ENCODE measurements around the gene MISP. TPM values are rescaled to one million over a fixed set of nuclear protein-coding genes. Genes with fewer than 3 reads are reported as not detected.
"Not testable (repeated sequence)": the region's sequence is repeated elsewhere in the genome, so short reads cannot be mapped to it uniquely, and the experiment has no call there.

The MISP gene
- total RNA-seq, 2 donors from 2014 or later, result 7.3 to 9.3 TPM

DNA sequence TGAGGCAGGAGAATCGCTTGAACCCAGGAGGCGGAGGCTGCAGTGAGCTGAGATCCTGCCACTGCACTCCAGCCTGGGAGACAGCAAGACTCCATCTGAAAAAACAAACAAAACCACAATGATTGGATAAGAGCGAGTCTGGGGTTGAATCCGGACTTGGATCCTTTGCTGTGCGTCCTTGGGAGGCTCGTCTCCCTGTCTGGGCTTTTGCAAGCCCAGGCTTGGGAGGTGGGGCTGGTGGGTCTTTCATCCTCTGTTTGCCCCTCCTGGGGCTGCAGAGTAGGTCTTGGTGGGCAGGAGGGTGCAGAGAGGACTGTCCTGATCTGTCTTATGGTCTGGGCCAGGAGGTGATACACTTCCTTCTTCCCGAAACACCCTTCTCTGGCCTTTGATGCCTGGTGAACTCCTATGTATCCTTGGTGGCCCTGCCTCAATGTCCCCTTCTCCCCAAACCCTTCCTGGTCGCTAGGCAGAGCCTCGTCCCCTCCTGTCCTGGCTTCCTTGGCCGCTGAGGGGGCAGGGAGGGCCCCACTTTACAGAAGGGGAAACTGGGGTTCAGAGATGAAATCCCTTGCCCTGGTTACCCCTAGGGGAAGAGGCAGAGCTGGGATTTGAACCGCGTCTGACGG, 25.3 kb upstream of the MISP start:
- TF ChIP-seq CTCF (IDR thresholded peaks at IDR 0.05) (no peak), POLR2AphosphoS5 (IDR thresholded peaks at IDR 0.05) (no peak), POLR2A (IDR thresholded peaks at IDR 0.05) (no peak)
- intact Hi-C loops (cut with DNase I), result no loop called here
- Histone ChIP-seq H3K27me3 (replicated peaks; ENCODE audit: insufficient read depth) (no peaks in the 10 kb centered on the region), H3K9me3 (no peaks in the 10 kb centered on the region), H3K36me3 (no peaks in the 10 kb centered on the region), H3K4me1 (replicated peaks) (no peaks in the 10 kb centered on the region), H3K27ac (no peak overlapping the region), H3K4me3 (no peak overlapping the region)
- WGBS, result 88% methylated on average over 13 of the region's 13 CpGs
- DNase-seq (ENCODE audit: low spot score), result no peak

- Histone ChIP-seq H3K36me3 (no peaks in the 10 kb centered on the region), H3K27ac (peak overlapping the region in 1 of 2 donors; percentile 38), H3K27me3 (replicated peaks; ENCODE audit: insufficient read depth) (no peaks in the 10 kb centered on the region), H3K9me3 (no peaks in the 10 kb centered on the region), H3K4me3 (no peak overlapping the region), H3K4me1 (replicated peaks) (no peaks in the 10 kb centered on the region)
- 84% methylated on average over 43 of the region's 43 CpGs for WGBS
- TF ChIP-seq CTCF (IDR thresholded peaks at IDR 0.05), result no peak
- no peak for TF ChIP-seq POLR2AphosphoS5 (IDR thresholded peaks at IDR 0.05)
- no peak for TF ChIP-seq POLR2A (IDR thresholded peaks at IDR 0.05)
- no peak for DNase-seq (ENCODE audit: low spot score)
- intact Hi-C loops (cut with DNase I), result no loop called here
These were observed 23.6 kb upstream of the MISP start for GRCh38 chr19:726993-727956.

GRCh38 chr19:728011-728410, 22.9 kb upstream of the MISP start:
- Histone ChIP-seq H3K4me1 (replicated peaks) (no peaks in the 10 kb centered on the region), H3K36me3 (no peaks in the 10 kb centered on the region), H3K4me3 (no peak overlapping the region), H3K9me3 (no peaks in the 10 kb centered on the region), H3K27me3 (replicated peaks; ENCODE audit: insufficient read depth) (no peaks in the 10 kb centered on the region), H3K27ac (peak overlapping the region in 1 of 2 donors; percentile 38)
- TF ChIP-seq POLR2A (IDR thresholded peaks at IDR 0.05), result no peak
- no peak for TF ChIP-seq CTCF (IDR thresholded peaks at IDR 0.05)
- TF ChIP-seq POLR2AphosphoS5 (IDR thresholded peaks at IDR 0.05), result peak; percentile 5
- intact Hi-C loops (cut with DNase I), result no loop called here
- DNase-seq (ENCODE audit: low spot score), result no peak
- 70% methylated on average over 26 of the region's 26 CpGs for WGBS

DNA sequence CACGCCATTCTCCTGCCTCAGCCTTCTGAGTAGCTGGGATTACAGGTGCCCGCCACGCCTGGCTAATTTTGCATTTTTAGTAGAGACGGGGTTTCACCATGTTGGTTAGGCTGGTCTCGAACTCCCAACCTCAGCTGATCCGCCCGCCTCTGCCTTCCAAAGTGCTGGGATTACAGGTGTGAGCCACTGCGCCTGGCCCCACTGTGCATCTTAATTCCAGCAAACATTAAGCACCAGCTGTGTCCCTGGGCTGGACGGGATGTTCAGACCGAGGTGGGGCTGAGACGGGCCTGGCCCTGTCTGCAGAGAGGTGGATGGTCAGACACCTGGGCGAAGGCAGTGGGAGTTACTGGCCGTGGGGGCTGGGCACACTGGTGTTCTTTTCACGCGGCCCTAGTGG, 21.3 kb upstream of the MISP start:
- WGBS, result 90% methylated on average over 15 of the region's 15 CpGs
- H3K4me3 ChIP-seq; H3K36me3 ChIP-seq; H3K4me1 ChIP-seq (replicated peaks); intact Hi-C loops (cut with DNase I); H3K27ac ChIP-seq; H3K9me3 ChIP-seq; DNase-seq (ENCODE audit: low spot score); H3K27me3 ChIP-seq (replicated peaks; ENCODE audit: insufficient read depth): not testable (repeated sequence)

DNA sequence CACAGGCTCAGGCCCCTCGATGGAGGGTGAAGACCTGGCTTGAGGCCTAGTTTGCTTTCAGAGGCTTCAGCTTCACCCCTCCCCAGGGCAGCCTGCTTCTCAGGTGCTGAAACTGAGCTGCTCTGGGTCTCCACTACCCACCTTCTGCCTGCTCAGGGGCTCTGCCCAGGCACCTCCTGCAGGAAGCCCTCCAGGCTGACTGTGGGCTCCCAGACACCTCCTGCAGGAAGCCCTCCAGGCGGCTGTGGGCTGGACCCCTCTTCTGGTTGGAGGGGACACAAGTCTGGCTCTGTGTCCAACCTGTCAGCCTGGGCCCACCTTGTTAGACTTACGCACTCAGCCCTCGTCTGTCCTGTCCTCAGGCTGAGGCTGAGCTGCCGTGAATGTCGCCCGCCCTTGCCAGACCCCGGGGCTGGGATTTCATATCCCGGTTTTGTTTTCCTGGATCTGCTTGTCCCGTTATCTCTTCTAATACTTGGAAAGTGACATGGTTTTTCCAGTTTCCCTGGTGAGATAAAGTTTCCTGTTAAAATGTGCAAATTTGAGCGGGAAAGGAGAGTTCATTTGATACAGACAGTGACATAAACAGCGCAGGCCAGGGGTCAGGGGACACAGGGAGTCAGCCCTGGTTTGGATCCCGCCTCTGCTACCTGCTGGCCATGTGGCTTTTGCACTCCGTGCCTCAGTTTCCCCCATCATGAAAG, 20.8 kb upstream of the MISP start:
- WGBS, result 67% methylated on average over 14 of the region's 14 CpGs
- Histone ChIP-seq H3K4me1 (replicated peaks) (no peaks in the 10 kb centered on the region), H3K36me3 (no peaks in the 10 kb centered on the region), H3K27me3 (replicated peaks; ENCODE audit: insufficient read depth) (no peaks in the 10 kb centered on the region), H3K9me3 (no peaks in the 10 kb centered on the region), H3K4me3 (no peak overlapping the region), H3K27ac (no peak overlapping the region)
- DNase-seq (ENCODE audit: low spot score), result no peak
- TF ChIP-seq POLR2AphosphoS5 (IDR thresholded peaks at IDR 0.05) (no peak), CTCF (IDR thresholded peaks at IDR 0.05) (no peak), POLR2A (IDR thresholded peaks at IDR 0.05) (no peak)
- intact Hi-C loops (cut with DNase I), result no loop called here
